Activated naive CD4-positive, alpha-beta T cell treated with anti-CD3 and anti-CD28 coated beads, Interleukin-2, amount 10 ng/mL, durations not matched to agents 7 days and 5 days (primary cell): ENCODE results near the gene CLDND2.

Source experiments
- CTCF ChIA-PET: fragments of 350-600 bp; sonication (Branson Sonifier 250); formaldehyde crosslinking; loops from one replicate; lab custom pipeline; 2021; ENCODE audit warnings: antibody characterized with exemption; lab: Charles Lee
- DNase-seq: peaks from one replicate; pipeline ENCODE4 v3.0.0-alpha.2; 2020
- H3K27ac Mint-ChIP-seq: one replicate; pipeline ENCODE4 v1.8.0; 2021; ENCODE audit warnings: mild to moderate bottlenecking, moderate library complexity, mixed read lengths
- H3K27me3 Mint-ChIP-seq: one replicate; pipeline ENCODE4 v1.8.0; 2021; ENCODE audit warnings: mild to moderate bottlenecking, mixed read lengths
- H3K36me3 Mint-ChIP-seq: one replicate; pipeline ENCODE4 v1.8.0; 2021; ENCODE audit warnings: mixed read lengths
- H3K4me1 Mint-ChIP-seq: one replicate; pipeline ENCODE4 v1.8.0; 2021; ENCODE audit warnings: mixed read lengths
- H3K4me3 Mint-ChIP-seq: one replicate; pipeline ENCODE4 v1.8.0; 2021; ENCODE audit warnings: mild to moderate bottlenecking, moderate library complexity, mixed read lengths
- H3K9me3 Mint-ChIP-seq: one replicate; pipeline ENCODE4 v1.8.0; 2021; ENCODE audit warnings: mixed read lengths

CLDND2 gene

DNA sequence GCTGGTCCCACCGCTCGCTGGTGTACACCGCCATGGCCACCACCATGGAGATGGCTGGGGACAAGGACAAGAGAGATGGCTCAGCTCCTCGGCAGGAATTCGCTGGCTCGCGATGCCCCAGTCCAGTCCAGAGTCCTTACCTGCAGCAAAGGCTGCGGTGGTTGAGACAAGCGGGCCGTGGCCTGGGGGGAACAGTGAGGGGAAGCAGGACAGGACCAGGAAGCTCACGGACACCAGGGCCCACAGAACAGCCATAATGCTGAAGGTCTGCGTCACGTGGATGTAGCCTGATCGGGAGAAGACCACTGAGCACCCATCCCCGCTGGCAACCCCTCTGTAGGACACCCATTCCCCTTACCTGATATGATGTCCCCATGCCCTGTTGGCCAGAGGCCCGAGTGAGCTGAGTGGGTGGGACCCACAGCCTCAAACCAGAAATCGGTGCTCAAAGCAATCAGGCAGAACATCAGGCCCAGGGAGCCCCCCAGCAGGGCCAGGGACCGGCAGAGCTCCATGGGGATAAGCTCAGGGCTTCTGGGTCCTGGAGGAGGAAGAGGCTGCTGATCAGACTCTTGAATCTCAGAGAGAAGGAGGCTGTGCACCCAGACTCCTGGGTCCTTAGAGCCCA lies 3.3 kb upstream of the CLDND2 start:
- Mint-ChIP-seq H3K4me1 (peaks cover 82% of the 10 kb centered on the region), H3K27ac (peak overlapping the region; percentile 95), H3K27me3 (peaks cover 3% of the 10 kb centered on the region), H3K36me3 (peaks cover 7% of the 10 kb centered on the region), H3K9me3 (no peaks in the 10 kb centered on the region), H3K4me3 (peak overlapping the region; percentile 72)
- CTCF ChIA-PET = interaction anchor here (0.6 to 3.1 kb wide), 2 partner anchors 22 to 49 kb away, joined by 3 to 19 read pairs; no protein-coding TSS in a partner anchor
- no peak for DNase-seq

- Mint-ChIP-seq H3K4me3 (peak overlapping the region; percentile 72), H3K27ac (peak overlapping the region; percentile 95), H3K36me3 (peaks cover 7% of the 10 kb centered on the region), H3K27me3 (peaks cover 3% of the 10 kb centered on the region), H3K4me1 (peaks cover 82% of the 10 kb centered on the region), H3K9me3 (no peaks in the 10 kb centered on the region)
- CTCF ChIA-PET = interaction anchor here (1.1 to 3.1 kb wide), 2 partner anchors 23 to 36 kb away, joined by 3 to 19 read pairs; no protein-coding TSS in a partner anchor
- DNase-seq = no peak
Observed at GRCh38 chr19:51371186-51371690, 2.4 kb upstream of the CLDND2 start.

DNA sequence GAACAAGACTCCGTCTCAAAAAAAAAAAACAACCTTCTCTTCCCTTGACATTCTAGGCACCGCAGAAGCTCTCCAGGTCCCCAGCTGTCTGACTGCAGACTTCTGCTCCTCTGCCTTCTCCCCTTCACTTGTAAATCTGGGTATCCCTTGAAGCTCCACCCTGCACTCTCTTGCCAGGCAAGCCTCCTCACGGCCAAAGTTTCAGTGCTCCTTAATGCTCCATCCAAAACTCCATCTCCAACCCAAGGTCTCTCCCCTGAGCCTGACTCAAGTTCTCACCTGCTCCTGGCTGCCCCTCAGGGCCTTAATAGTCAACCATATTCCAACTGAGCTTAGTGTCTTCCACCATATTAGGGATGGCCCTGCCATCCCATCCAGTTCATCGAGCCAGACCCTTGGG lies 1.4 kb upstream of the CLDND2 start:
- no peak for DNase-seq
- H3K27ac Mint-ChIP-seq = peak overlapping the region; percentile 56
- H3K36me3 Mint-ChIP-seq = peaks cover 7% of the 10 kb centered on the region
- peaks cover 3% of the 10 kb centered on the region for H3K27me3 Mint-ChIP-seq
- H3K9me3 Mint-ChIP-seq = no peaks in the 10 kb centered on the region
- CTCF ChIA-PET = interaction anchor here (0.5 to 3.1 kb wide), 4 partner anchors 11 to 50 kb away, joined by 3 to 19 read pairs (median 3); no protein-coding TSS in a partner anchor
- H3K4me1 Mint-ChIP-seq = peaks cover 78% of the 10 kb centered on the region
- peak overlapping the region; percentile 60 for H3K4me3 Mint-ChIP-seq

GRCh38 chr19:51367565-51368365 lies 1.0 kb downstream of the CLDND2 start:
- DNase-seq = peak; percentile 98
- CTCF ChIA-PET = interaction anchor here (1.0 to 1.6 kb wide), 3 partner anchors 26 to 29 kb away, joined by 4 read pairs; no protein-coding TSS in a partner anchor
- peak overlapping the region; percentile 97 for H3K4me3 Mint-ChIP-seq
- H3K9me3 Mint-ChIP-seq = no peaks in the 10 kb centered on the region
- H3K27ac Mint-ChIP-seq = peak overlapping the region; percentile 91
- H3K27me3 Mint-ChIP-seq = peaks cover 3% of the 10 kb centered on the region
- H3K4me1 Mint-ChIP-seq = peaks cover 74% of the 10 kb centered on the region
- H3K36me3 Mint-ChIP-seq = peaks cover 8% of the 10 kb centered on the region

DNA sequence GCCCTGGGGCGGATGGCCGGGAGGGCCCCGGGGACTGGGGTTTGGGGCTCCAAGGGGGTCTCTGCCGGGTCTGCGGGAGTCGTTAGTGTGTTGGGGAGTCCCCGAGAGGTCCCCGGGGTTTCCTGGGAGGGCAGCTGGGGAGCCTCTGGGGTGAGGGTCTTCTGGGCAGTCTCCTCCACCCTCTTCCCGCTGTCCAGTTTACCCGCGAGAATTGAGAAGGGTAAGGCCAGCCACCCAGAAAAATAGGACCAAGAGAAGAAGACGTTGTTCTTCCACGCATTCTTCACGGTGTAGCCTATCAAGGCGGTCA lies 1.6 kb downstream of the CLDND2 start:
- no peaks in the 10 kb centered on the region for H3K9me3 Mint-ChIP-seq
- CTCF ChIA-PET = interaction anchor here (1.1 to 1.6 kb wide), 2 partner anchors 28 to 29 kb away, joined by 4 read pairs; no protein-coding TSS in a partner anchor
- peak overlapping the region; percentile 97 for H3K4me3 Mint-ChIP-seq
- H3K4me1 Mint-ChIP-seq = peaks cover 74% of the 10 kb centered on the region
- no peak for DNase-seq
- peaks cover 8% of the 10 kb centered on the region for H3K36me3 Mint-ChIP-seq
- peak overlapping the region; percentile 91 for H3K27ac Mint-ChIP-seq
- peaks cover 3% of the 10 kb centered on the region for H3K27me3 Mint-ChIP-seq

- DNase-seq = peak; percentile 97
- Mint-ChIP-seq H3K36me3 (peaks cover 9% of the 10 kb centered on the region), H3K27me3 (peaks cover 3% of the 10 kb centered on the region), H3K9me3 (no peaks in the 10 kb centered on the region), H3K4me1 (peaks cover 73% of the 10 kb centered on the region), H3K4me3 (peak overlapping the region; percentile 97), H3K27ac (peak overlapping the region; percentile 91)
- CTCF ChIA-PET = interaction anchor here (1.5 to 1.6 kb wide), 2 partner anchors 24 to 28 kb away, joined by 3 to 5 read pairs; partner anchors contain the start of gene C19orf84
Observed at GRCh38 chr19:51366389-51367254, 2.2 kb downstream of the CLDND2 start.

- CTCF ChIA-PET = interaction anchor here (1.0 to 1.6 kb wide), 3 partner anchors 25 to 52 kb away, joined by 3 to 5 read pairs (median 3); partner anchors contain the start of genes C19orf84 and SIGLEC10
- Mint-ChIP-seq H3K4me3 (peak within 1 kb of the TSS; percentile 97), H3K27me3 (peaks cover 3% of the 10 kb centered on the region), H3K27ac (peak within 1 kb of the TSS; percentile 91), H3K9me3 (no peaks in the 10 kb centered on the region), H3K36me3 (peaks cover 8% of the 10 kb centered on the region), H3K4me1 (peaks cover 69% of the 10 kb centered on the region)
- DNase-seq = no peak
Observed at GRCh38 chr19:51365965-51366388, 2.8 kb downstream of the CLDND2 start, which contains the start of gene ETFB. Gene ETFB (minus strand): TSS chr19:51366388. CDS start chr19:51366326, 62 bp downstream.

- CTCF ChIA-PET = interaction anchor here (0.6 to 1.7 kb wide), 5 partner anchors 10 to 53 kb away, joined by 3 to 6 read pairs (median 3); partner anchors contain the start of genes C19orf84, SIGLEC10 and VSIG10L
- peak overlapping the region; percentile 97 for H3K4me3 Mint-ChIP-seq
- peak overlapping the region; percentile 91 for H3K27ac Mint-ChIP-seq
- peaks cover 8% of the 10 kb centered on the region for H3K36me3 Mint-ChIP-seq
- peaks cover 67% of the 10 kb centered on the region for H3K4me1 Mint-ChIP-seq
- H3K27me3 Mint-ChIP-seq = peaks cover 3% of the 10 kb centered on the region
- no peak for DNase-seq
- no peaks in the 10 kb centered on the region for H3K9me3 Mint-ChIP-seq
Observed at GRCh38 chr19:51365211-51365964, 3.4 kb downstream of the CLDND2 start.

DNA sequence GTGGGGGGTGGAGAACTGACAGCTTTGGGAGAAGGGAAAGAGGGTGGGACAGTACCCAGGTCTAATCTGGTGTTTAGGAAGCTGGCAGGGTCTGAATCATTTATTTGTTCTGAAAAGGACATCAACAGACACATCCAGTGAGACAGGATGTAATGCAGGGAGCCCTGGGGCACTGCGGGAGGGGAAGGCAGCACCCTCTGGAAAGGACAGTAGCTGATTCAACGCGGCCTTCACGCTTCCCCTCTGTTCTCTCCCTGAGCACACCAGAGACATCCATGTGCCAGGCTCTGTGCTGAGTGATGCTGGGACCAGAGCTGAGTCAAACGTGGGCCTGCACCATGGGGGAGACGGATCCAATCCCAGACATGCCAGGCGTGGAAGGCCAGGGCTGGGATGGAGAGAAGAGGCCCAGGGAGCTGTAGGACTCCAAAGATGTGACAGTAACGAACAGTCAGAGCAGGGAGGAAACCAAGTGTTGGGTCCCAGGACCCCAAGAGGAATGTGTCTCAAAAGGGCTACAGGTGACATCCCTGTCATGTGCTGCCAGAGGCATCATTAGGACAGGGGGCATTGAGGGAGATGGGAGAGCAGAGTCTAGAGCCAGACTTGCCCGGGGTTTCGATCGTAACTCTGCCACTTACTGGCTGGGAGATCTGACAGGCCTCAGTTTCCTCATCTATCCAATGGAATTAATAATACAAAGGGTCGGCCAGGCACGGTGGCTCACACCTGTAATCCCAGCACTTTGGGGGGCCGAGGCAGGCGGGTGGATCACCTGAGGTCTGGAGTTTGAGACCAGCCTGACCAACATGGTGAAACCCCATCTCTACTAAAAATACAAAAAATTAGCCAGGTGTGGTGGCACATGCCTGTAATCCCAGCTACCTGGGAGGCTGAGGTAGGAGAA lies 4.3 kb downstream of the CLDND2 start:
- Mint-ChIP-seq H3K27me3 (peaks cover 3% of the 10 kb centered on the region), H3K4me1 (peaks cover 67% of the 10 kb centered on the region), H3K27ac (peak overlapping the region; percentile 12), H3K36me3 (peaks cover 5% of the 10 kb centered on the region), H3K4me3 (peak overlapping the region; percentile 59), H3K9me3 (no peaks in the 10 kb centered on the region)
- CTCF ChIA-PET = interaction anchor here (1.3 to 1.7 kb wide), 2 partner anchors 10 to 23 kb away, joined by 4 to 6 read pairs; partner anchors contain the start of gene VSIG10L
- no peak for DNase-seq

DNA sequence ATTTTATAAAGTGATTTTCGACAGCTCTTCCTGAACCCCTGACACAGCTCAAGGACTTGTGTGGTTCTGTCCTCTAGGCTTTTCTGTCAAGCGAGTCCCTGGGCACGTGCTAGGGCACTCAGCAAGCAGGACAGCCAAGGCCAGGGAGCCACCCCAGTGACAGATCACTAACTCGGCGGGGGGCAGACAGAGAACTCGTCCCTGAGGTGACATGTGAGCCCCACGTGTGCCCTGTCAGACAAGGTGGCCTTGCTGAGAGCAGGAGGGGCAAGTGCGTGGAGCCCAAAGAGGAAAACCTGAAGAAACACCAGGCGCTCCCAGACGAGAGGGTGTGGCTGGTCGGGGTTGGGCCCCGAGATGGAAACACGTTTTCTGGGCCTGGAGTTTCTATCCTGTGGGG lies 7.6 kb downstream of the CLDND2 start:
- Mint-ChIP-seq H3K27ac (no peak overlapping the region), H3K27me3 (no peaks in the 10 kb centered on the region), H3K4me3 (no peak overlapping the region), H3K36me3 (peaks cover 14% of the 10 kb centered on the region), H3K9me3 (no peaks in the 10 kb centered on the region), H3K4me1 (peaks cover 57% of the 10 kb centered on the region)
- CTCF ChIA-PET = no interaction called here
- no peak for DNase-seq

DNA sequence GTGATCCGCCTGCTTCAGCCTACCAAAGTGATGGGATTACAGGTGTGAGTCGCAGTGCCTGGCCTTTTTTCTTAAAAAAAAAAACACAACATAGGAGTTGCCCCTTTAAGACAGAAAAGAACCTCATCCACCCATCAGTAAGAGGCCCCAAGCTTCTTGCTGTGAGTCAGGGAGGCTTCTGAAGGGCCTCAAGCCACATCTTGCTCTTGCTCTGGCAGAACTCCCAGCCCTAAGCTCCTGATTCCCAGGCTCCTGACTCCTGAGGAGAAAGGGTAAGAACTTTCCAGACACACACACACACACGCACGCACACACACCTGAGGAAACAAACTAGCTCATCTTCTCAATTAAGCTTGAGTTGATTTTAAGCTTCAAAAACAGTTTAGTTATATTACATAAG lies 9.5 kb downstream of the CLDND2 start:
- Mint-ChIP-seq H3K27me3 (no peaks in the 10 kb centered on the region), H3K9me3 (no peaks in the 10 kb centered on the region), H3K36me3 (peaks cover 16% of the 10 kb centered on the region), H3K4me1 (peaks cover 60% of the 10 kb centered on the region), H3K27ac (no peak overlapping the region), H3K4me3 (no peak overlapping the region)
- CTCF ChIA-PET = interaction anchor here (0.5 to 1.8 kb wide), 3 partner anchors 11 to 66 kb away, joined by 3 to 6 read pairs (median 4); no protein-coding TSS in a partner anchor
- no peak for DNase-seq

DNA sequence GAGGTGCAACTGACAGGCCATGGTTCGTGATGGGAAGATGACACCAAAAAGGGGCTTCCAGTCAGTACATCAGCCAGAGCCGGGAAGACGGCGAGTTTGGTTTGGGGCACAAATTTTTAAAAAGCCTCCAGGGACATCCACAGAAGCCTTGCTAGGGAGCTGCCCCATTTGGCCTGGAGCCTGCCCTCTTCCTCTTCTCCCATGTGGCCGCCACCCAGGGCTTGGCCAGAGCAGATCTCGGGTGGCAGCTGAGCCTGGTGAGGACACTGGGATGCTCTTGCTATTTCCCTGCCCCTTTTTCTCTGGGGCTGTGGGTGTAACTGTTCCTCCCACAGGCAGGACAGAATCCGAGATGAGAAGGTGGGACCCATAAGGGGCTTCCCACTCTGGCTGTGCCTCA lies 10.9 kb downstream of the CLDND2 start:
- Mint-ChIP-seq H3K9me3 (no peaks in the 10 kb centered on the region), H3K4me3 (no peak overlapping the region), H3K4me1 (peaks cover 51% of the 10 kb centered on the region), H3K27me3 (no peaks in the 10 kb centered on the region), H3K36me3 (peaks cover 16% of the 10 kb centered on the region), H3K27ac (no peak overlapping the region)
- CTCF ChIA-PET = interaction anchor here (1.8 kb wide), 1 partner anchor 18 kb away, joined by 6 read pairs; no protein-coding TSS in a partner anchor
- DNase-seq = no peak
